Activated B cell treated with CpG ODN at 0.5 μM for 24 hours (primary cell): ENCODE results near the gene EID2B. TPM values are rescaled to one million over a fixed set of nuclear protein-coding genes. Genes with fewer than 3 reads are reported as not detected.
A peak's percentile ranks its signal among the peaks of the same experiment; 100 is the strongest.

Experiments used
- ATAC-seq: fragments of 200-7000 bp; cut with Tn5 transposase; one replicate; pipeline ENCODE4 v1.10.0; 2021; ENCODE audit warnings: low read depth, mild to moderate bottlenecking, moderate library complexity
- CTCF ChIA-PET: fragments of 350-600 bp; sonication (Branson Sonifier 250); formaldehyde crosslinking; loops from one replicate; lab custom pipeline; 2021; ENCODE audit warnings: antibody characterized with exemption; lab: Charles Lee
- POLR2A ChIA-PET: fragments of 350-600 bp; sonication (Branson Sonifier 250); formaldehyde crosslinking; loops from one replicate; lab custom pipeline; 2021; ENCODE audit warnings: antibody characterized with exemption; lab: Charles Lee
- DNase-seq: peaks from one replicate; pipeline ENCODE4 v3.0.0; 2022
- H3K27ac Mint-ChIP-seq: one replicate; pipeline ENCODE4 v1.8.0; 2020; ENCODE audit warnings: mixed read lengths
- H3K27me3 Mint-ChIP-seq: one replicate; pipeline ENCODE4 v1.8.0; 2021; ENCODE audit warnings: mixed read lengths
- H3K36me3 Mint-ChIP-seq: one replicate; pipeline ENCODE4 v1.8.0; 2021; ENCODE audit warnings: low read depth, mixed read lengths
- H3K4me1 Mint-ChIP-seq: one replicate; pipeline ENCODE4 v1.8.0; 2021; ENCODE audit warnings: mixed read lengths
- H3K4me3 Mint-ChIP-seq: one replicate; pipeline ENCODE4 v1.8.0; 2020; ENCODE audit warnings: mild to moderate bottlenecking, mixed read lengths
- H3K9me3 Mint-ChIP-seq: one replicate; pipeline ENCODE4 v1.8.0; 2020; ENCODE audit warnings: mixed read lengths
- CTCF ChIP-seq: fragments of 200-600 bp; IDR thresholded peaks from one replicate; pipeline ENCODE4 v1.8.0; 2022; ENCODE audit warnings: antibody characterized with exemption, mild to moderate bottlenecking
- intact Hi-C: fragments of 100-400 bp; cut with micrococcal nuclease; formaldehyde crosslinking; loops from one replicate; pipeline ENCODE4 v1.15.1; 2024
- total RNA-seq: library from RNA; stranded (reverse); gene quantifications from 2 replicates; pipeline ENCODE4 v1.2.3, GENCODE V29; 2022

The EID2B gene
- total RNA-seq, 1 donor from 2014 or later = 4.0 TPM

DNA sequence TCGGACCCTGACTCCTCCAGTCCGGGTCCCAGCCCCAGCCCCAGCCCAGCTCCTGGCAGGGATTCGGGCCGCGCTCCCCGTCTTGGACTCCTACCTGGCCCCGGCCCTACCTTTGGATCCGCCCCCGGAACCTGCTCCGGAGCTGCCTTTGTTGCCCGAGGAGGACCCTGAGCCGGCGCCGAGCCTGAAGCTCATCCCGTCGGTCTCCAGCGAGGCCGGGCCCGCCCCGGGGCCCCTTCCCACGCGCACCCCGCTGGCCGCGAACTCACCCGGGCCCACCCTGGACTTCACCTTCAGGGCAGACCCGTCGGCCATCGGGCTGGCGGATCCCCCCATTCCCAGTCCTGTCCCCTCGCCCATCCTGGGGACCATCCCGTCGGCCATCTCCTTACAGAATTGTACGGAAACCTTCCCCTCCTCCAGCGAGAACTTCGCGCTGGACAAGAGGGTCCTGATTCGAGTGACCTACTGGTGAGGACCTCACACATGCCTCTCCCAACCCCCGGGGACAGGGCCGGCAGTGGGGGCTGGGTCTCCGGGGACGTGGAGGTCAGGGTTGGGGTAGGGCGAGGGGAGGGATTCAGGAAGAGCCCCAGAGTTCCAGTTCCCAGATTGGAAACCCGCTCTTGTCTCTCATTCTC lies 17.0 kb downstream of the EID2B start:
- intact Hi-C loops = no loop called here
- DNase-seq = peak; percentile 29
- ChIA-PET POLR2A (interaction anchor here (0.6 kb wide), 1 partner anchor 26 kb away, joined by 3 read pairs; no protein-coding TSS in a partner anchor), CTCF (no interaction called here)
- Mint-ChIP-seq H3K9me3 (no peaks in the 10 kb centered on the region), H3K4me1 (peaks cover 17% of the 10 kb centered on the region), H3K27ac (no peak overlapping the region), H3K27me3 (peaks cover 40% of the 10 kb centered on the region), H3K4me3 (peak overlapping the region; percentile 64), H3K36me3 (no peaks in the 10 kb centered on the region)
- no peak for TF ChIP-seq CTCF
- no peak for ATAC-seq

GRCh38 chr19:39514840-39515550 lies 17.7 kb downstream of the EID2B start, which contains the start of gene SELENOV:
SELENOV (plus strand) TSS chr19:39515139; CDS start chr19:39515213, 74 bp downstream.
- Mint-ChIP-seq H3K4me1 (peaks cover 17% of the 10 kb centered on the region), H3K36me3 (no peaks in the 10 kb centered on the region), H3K27me3 (peaks cover 40% of the 10 kb centered on the region), H3K4me3 (peak within 1 kb of the TSS; percentile 64), H3K27ac (no peak within 1 kb of the TSS), H3K9me3 (no peaks in the 10 kb centered on the region)
- POLR2A ChIA-PET = interaction anchor here (0.6 to 1.1 kb wide), 2 partner anchors 20 to 26 kb away, joined by 3 read pairs; no protein-coding TSS in a partner anchor
- ATAC-seq = peak; percentile 70
- peak; percentile 28 for DNase-seq
- CTCF ChIA-PET = interaction anchor here (0.9 kb wide), 1 partner anchor 12 kb away, joined by 3 read pairs; no protein-coding TSS in a partner anchor
- intact Hi-C loops = no loop called here
- no peak for TF ChIP-seq CTCF

- TF ChIP-seq CTCF = no peak
- intact Hi-C loops = no loop called here
- ChIA-PET POLR2A (interaction anchor here (0.6 to 0.7 kb wide), 5 partner anchors 21 to 502 kb away, joined by 3 to 8 read pairs (median 4); partner anchors contain the start of gene RPS16), CTCF (no interaction called here)
- Mint-ChIP-seq H3K27ac (no peak overlapping the region), H3K9me3 (no peaks in the 10 kb centered on the region), H3K4me1 (peaks cover 20% of the 10 kb centered on the region), H3K36me3 (no peaks in the 10 kb centered on the region), H3K27me3 (peaks cover 38% of the 10 kb centered on the region), H3K4me3 (no peak overlapping the region)
- ATAC-seq = no peak
- DNase-seq = no peak
These were observed 19.7 kb downstream of the EID2B start for GRCh38 chr19:39512988-39513387.

- peaks cover 34% of the 10 kb centered on the region for H3K27me3 Mint-ChIP-seq
- H3K4me1 Mint-ChIP-seq = peaks cover 15% of the 10 kb centered on the region
- ChIA-PET CTCF (no interaction called here), POLR2A (no interaction called here)
- no peak for TF ChIP-seq CTCF
- DNase-seq = no peak
- no peak for ATAC-seq
- no peak overlapping the region for H3K4me3 Mint-ChIP-seq
- H3K9me3 Mint-ChIP-seq = no peaks in the 10 kb centered on the region
- intact Hi-C loops = loop anchor here (10.0 kb wide), 1 partner anchor 1096 kb away; the partner anchor contains the start of gene LTBP4
- H3K36me3 Mint-ChIP-seq = no peaks in the 10 kb centered on the region
- no peak overlapping the region for H3K27ac Mint-ChIP-seq
These were observed 23.4 kb downstream of the EID2B start for GRCh38 chr19:39509233-39509632.

DNA sequence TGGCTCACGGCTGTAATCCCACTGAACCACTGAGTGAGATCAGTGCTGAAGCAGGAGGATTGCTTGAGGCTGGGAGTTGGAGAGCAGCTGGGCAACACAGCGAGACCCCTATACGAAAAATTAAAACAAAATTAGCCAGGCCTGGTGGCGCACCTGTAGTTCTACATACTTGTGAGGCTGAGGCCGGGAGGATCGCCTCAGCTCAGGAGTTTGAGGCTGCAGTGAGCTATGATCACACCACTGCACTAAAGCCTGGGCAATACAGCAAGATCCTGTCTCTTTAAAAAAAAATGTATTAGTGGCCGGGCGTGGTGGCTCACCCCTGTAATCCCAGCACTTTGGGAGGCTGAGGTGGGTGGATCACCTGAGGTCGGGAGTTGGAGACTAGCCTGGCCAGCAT lies 24.0 kb downstream of the EID2B start:
- ATAC-seq (no peak), DNase-seq (no peak)
- Mint-ChIP-seq H3K27me3 (peaks cover 34% of the 10 kb centered on the region), H3K4me1 (peaks cover 20% of the 10 kb centered on the region), H3K36me3 (no peaks in the 10 kb centered on the region), H3K27ac (no peak overlapping the region), H3K9me3 (no peaks in the 10 kb centered on the region), H3K4me3 (no peak overlapping the region)
- intact Hi-C loops = loop anchor here (10.0 kb wide), 1 partner anchor 1096 kb away; the partner anchor contains the start of gene LTBP4
- CTCF ChIA-PET = interaction anchor here (1.3 kb wide), 1 partner anchor 17 kb away, joined by 3 read pairs; no protein-coding TSS in a partner anchor
- TF ChIP-seq CTCF = no peak
- POLR2A ChIA-PET = no interaction called here
